GM21447 (cell line): ENCODE data around the gene TP73.

Source experiments
- ATAC-seq: cut with Tn5 transposase; IDR thresholded peaks from one replicate; pipeline ENCODE4 v1.9.1; 2021; ENCODE audit not compliant: unreplicated experiment

TP73 gene

GRCh38 chr1:3683992-3684391 is 31.7 kb downstream of the TP73 start:
- ATAC-seq = no peak

- ATAC-seq = no peak
These were observed 32.9 kb downstream of the TP73 start for GRCh38 chr1:3685222-3685621.

GRCh38 chr1:3685906-3686305 is 33.6 kb downstream of the TP73 start:
- ATAC-seq = no peak

GRCh38 chr1:3687504-3687903 is 35.2 kb downstream of the TP73 start:
- ATAC-seq = no peak

GRCh38 chr1:3688356-3689137 is 36.2 kb downstream of the TP73 start:
- no peak for ATAC-seq

GRCh38 chr1:3689138-3689750 is 36.9 kb downstream of the TP73 start:
- no peak for ATAC-seq

- no peak for ATAC-seq
These were observed 38.2 kb downstream of the TP73 start for GRCh38 chr1:3690282-3691065.

- no peak for ATAC-seq
These were observed 39.3 kb downstream of the TP73 start for GRCh38 chr1:3691421-3692204.

GRCh38 chr1:3692598-3692997 is 40.3 kb downstream of the TP73 start:
- ATAC-seq = no peak

- no peak for ATAC-seq
These were observed 41.0 kb downstream of the TP73 start for GRCh38 chr1:3693321-3693720.

- no peak for ATAC-seq
These were observed 43.3 kb downstream of the TP73 start for GRCh38 chr1:3695326-3696217.

- ATAC-seq = no peak
These were observed 44.4 kb downstream of the TP73 start for GRCh38 chr1:3696689-3697088.

- no peak for ATAC-seq
These were observed 44.8 kb downstream of the TP73 start for GRCh38 chr1:3697104-3697503.

- no peak for ATAC-seq
These were observed 45.5 kb downstream of the TP73 start for GRCh38 chr1:3697810-3698209.

- no peak for ATAC-seq
These were observed 46.5 kb downstream of the TP73 start for GRCh38 chr1:3698660-3699408.

GRCh38 chr1:3699596-3699995 is 47.3 kb downstream of the TP73 start:
- ATAC-seq = no peak

GRCh38 chr1:3700631-3701030 is 48.3 kb downstream of the TP73 start:
- ATAC-seq = no peak

- ATAC-seq = no peak
These were observed 50.2 kb downstream of the TP73 start for GRCh38 chr1:3702528-3702927.

GRCh38 chr1:3702990-3703728 is 50.8 kb downstream of the TP73 start:
- ATAC-seq = no peak
